HepG2 (cell line): ENCODE data around the gene BAHCC1. TPM values are rescaled to one million over a fixed set of nuclear protein-coding genes. Genes with fewer than 3 reads are reported as not detected.

Experiments
- CEBPB ChIP-seq: IDR thresholded peaks from 2 replicates; pipeline ENCODE4 v1.6.1; 2011; ENCODE audit warnings: low read depth, low read length, improper control_type of control experiment, borderline replicate concordance
- ELF4 ChIP-seq: sonication (generic); formaldehyde crosslinking; IDR thresholded peaks from 2 replicates; pipeline ENCODE4 v1.5.0; 2020; ENCODE audit warnings: missing genetic modification reagents, mild to moderate bottlenecking, moderate library complexity, borderline replicate concordance
- ESRRA ChIP-seq: sonication (generic); formaldehyde crosslinking; IDR thresholded peaks from 2 replicates; pipeline ENCODE4 v1.5.1; 2020; ENCODE audit warnings: mild to moderate bottlenecking, low read depth, missing genetic modification reagents
- HES4 ChIP-seq: sonication (generic); formaldehyde crosslinking; IDR thresholded peaks from 2 replicates; pipeline ENCODE4 v1.9.0; 2021; ENCODE audit warnings: mild to moderate bottlenecking, missing genetic modification reagents, borderline replicate concordance
- HOXA7 ChIP-seq: sonication (generic); formaldehyde crosslinking; IDR thresholded peaks from 2 replicates; pipeline ENCODE4 v1.8.1; 2022; ENCODE audit warnings: mild to moderate bottlenecking, missing genetic modification reagents, moderate library complexity
- MIER2 ChIP-seq: IDR thresholded peaks from 2 replicates; pipeline ENCODE4 v1.6.1; 2016; ENCODE audit warnings: missing biosample characterization, missing genetic modification reagents
- RXRB ChIP-seq: IDR thresholded peaks from 2 replicates; pipeline ENCODE4 v1.6.1; 2016; ENCODE audit warnings: borderline replicate concordance, missing genetic modification reagents, missing compliant biosample characterization
- SALL2 ChIP-seq: sonication (generic); formaldehyde crosslinking; IDR thresholded peaks from 2 replicates; pipeline ENCODE4 v1.8.1; 2023; ENCODE audit warnings: mild to moderate bottlenecking, missing genetic modification reagents, inconsistent platforms
- SIN3A ChIP-seq: IDR thresholded peaks from 2 replicates; pipeline ENCODE4 v1.6.1; 2011; ENCODE audit warnings: low read depth, mild to moderate bottlenecking, control low read depth, low read length, borderline replicate concordance
- SMAD1 ChIP-seq: sonication (generic); formaldehyde crosslinking; IDR thresholded peaks from 2 replicates; pipeline ENCODE4 v1.4.0; 2020; ENCODE audit warnings: missing genetic modification reagents, low read depth, mild to moderate bottlenecking, borderline replicate concordance
- ZFP36L1 ChIP-seq: sonication (generic); formaldehyde crosslinking; IDR thresholded peaks from 2 replicates; pipeline ENCODE4 v1.8.0; 2022; ENCODE audit warnings: mild to moderate bottlenecking, missing genetic modification reagents, moderate library complexity
- ZNF44 ChIP-seq: sonication (generic); formaldehyde crosslinking; IDR thresholded peaks from 2 replicates; pipeline ENCODE4 v1.5.1; 2020; ENCODE audit warnings: mild to moderate bottlenecking, missing genetic modification reagents
- polyA plus RNA-seq, 8 experiments: library from polyadenylated mRNA; depleted of rRNA in 3 of 8; stranded (reverse) in 7 of 8; unstranded in 1 of 8; fragments of >200 nt; fragmentation: Illumina TruSeq in 4 of 8; extraction: Trizol in 4 of 8; gene quantifications; 2 replicates each; pipeline versions ENCODE4 v1.2.1 to v1.2.3, GENCODE V29; 2011 to 2016; ENCODE audit warnings: low read depth in 4 of 8, missing spikeins in 1 of 8, mixed read lengths in 1 of 8; ENCODE audit not compliant: insufficient read depth in 1 of 8
- total RNA-seq, 5 experiments: library from RNA; depleted of rRNA; stranded (reverse); fragments of >200 nt; fragmentation: Illumina TruSeq; extraction: Trizol; gene quantifications; 2 replicates each; pipeline ENCODE4 v1.2.3, GENCODE V29; 2016; ENCODE audit warnings: low read depth in 1 of 5
- TF ChIP-seq, protein P1 (sequence below), 2 experiments: sonication (generic) in 1 of 2; formaldehyde crosslinking in 1 of 2; IDR thresholded peaks; 2 replicates each; pipeline versions ENCODE4 v1.4.0 to v1.6.1; 2016 to 2020; ENCODE audit warnings: borderline replicate concordance in 1 of 2, low read depth in 1 of 2, mild to moderate bottlenecking in 1 of 2, missing genetic modification reagents in 1 of 2
- TF ChIP-seq, protein P2 (sequence below): sonication (generic); formaldehyde crosslinking; IDR thresholded peaks from 2 replicates; pipeline ENCODE4 v1.4.0; 2020; ENCODE audit warnings: missing genetic modification reagents, borderline replicate concordance
- TF ChIP-seq, protein P3 (sequence below): sonication (generic); formaldehyde crosslinking; IDR thresholded peaks from 2 replicates; pipeline ENCODE4 v1.5.0; 2020; ENCODE audit warnings: missing genetic modification reagents
- TF ChIP-seq, protein P4 (sequence below): sonication (generic); formaldehyde crosslinking; conservative IDR thresholded peaks from 2 replicates; pipeline ENCODE4 v1.8.0; 2022; ENCODE audit warnings: low read depth, missing genetic modification reagents

BAHCC1 gene
- total and polyA plus RNA-seq, 2 of the 13 experiments (the other 11 are each of a cell fraction or from before 2014, with no cell fraction given) = 1.4 to 1.7 TPM

DNA sequence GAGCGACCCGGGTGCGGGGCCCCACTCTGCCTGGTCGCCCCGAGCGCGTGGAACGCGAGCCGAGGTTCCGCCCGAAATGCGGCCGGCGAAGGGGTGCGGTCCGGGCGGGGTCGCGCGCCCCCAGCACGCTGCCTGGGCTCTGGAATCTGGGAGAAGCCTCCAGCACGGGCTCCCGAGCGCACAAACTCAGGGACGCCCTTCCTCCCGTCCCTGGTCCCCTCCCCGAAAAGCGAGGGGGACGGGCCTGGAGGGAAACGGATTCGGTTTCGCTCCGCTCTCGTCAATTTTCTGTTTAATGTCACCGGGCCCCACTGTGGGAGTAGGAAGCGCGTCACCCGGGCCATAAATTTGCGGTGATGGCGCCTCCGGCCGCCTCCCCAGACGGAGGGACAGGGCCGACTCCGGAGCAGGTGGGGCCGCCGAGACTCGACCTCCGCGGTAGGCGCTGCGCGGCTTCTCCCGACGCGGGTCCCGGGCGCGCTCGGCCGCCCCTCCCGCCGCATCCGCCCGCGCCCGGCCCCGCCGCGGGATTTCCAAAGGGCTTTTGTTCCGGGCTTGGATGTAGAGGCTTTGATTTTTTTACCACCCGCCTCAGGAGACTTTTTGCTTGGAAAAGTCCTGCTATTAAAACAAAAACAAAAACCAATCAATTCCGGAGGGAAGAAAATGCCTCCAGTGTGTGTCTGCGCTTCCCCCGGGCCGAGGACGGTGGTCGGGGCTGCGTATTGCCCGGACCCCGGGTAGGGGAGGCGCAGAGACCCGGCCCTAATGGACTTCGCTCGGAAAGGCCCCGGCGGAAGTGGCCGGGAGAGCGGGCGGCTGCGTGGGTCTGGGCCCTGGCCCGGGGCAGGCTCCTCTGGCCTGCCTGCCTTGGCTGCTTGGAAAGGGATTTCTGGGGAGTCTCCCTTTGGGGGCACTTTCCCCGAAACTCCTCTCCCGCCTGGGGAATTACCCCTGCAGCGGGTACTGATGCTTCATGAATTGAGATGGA, 7.9 kb upstream of the BAHCC1 start (continued):
- no peak for TF ChIP-seq HOXA7
- no peak for TF ChIP-seq ZFP36L1 (CRISPR knock-in tag)
- TF ChIP-seq ESRRA (CRISPR knock-in tag) = no peak
- TF ChIP-seq SMAD1 (CRISPR knock-in tag) = 0 out of 2 replicates have a peak, but pooled peaks have one; percentile 9
- TF ChIP-seq, protein P1, sequence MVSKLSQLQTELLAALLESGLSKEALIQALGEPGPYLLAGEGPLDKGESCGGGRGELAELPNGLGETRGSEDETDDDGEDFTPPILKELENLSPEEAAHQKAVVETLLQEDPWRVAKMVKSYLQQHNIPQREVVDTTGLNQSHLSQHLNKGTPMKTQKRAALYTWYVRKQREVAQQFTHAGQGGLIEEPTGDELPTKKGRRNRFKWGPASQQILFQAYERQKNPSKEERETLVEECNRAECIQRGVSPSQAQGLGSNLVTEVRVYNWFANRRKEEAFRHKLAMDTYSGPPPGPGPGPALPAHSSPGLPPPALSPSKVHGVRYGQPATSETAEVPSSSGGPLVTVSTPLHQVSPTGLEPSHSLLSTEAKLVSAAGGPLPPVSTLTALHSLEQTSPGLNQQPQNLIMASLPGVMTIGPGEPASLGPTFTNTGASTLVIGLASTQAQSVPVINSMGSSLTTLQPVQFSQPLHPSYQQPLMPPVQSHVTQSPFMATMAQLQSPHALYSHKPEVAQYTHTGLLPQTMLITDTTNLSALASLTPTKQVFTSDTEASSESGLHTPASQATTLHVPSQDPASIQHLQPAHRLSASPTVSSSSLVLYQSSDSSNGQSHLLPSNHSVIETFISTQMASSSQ (IDR thresholded peaks at IDR 0.05; ENCODE audit: low read depth) = no peak
- TF ChIP-seq, protein P1 (CRISPR knock-in tag; IDR thresholded peaks at IDR 0.05; ENCODE audit: borderline replicate concordance) = no peak
- TF ChIP-seq, protein P2, sequence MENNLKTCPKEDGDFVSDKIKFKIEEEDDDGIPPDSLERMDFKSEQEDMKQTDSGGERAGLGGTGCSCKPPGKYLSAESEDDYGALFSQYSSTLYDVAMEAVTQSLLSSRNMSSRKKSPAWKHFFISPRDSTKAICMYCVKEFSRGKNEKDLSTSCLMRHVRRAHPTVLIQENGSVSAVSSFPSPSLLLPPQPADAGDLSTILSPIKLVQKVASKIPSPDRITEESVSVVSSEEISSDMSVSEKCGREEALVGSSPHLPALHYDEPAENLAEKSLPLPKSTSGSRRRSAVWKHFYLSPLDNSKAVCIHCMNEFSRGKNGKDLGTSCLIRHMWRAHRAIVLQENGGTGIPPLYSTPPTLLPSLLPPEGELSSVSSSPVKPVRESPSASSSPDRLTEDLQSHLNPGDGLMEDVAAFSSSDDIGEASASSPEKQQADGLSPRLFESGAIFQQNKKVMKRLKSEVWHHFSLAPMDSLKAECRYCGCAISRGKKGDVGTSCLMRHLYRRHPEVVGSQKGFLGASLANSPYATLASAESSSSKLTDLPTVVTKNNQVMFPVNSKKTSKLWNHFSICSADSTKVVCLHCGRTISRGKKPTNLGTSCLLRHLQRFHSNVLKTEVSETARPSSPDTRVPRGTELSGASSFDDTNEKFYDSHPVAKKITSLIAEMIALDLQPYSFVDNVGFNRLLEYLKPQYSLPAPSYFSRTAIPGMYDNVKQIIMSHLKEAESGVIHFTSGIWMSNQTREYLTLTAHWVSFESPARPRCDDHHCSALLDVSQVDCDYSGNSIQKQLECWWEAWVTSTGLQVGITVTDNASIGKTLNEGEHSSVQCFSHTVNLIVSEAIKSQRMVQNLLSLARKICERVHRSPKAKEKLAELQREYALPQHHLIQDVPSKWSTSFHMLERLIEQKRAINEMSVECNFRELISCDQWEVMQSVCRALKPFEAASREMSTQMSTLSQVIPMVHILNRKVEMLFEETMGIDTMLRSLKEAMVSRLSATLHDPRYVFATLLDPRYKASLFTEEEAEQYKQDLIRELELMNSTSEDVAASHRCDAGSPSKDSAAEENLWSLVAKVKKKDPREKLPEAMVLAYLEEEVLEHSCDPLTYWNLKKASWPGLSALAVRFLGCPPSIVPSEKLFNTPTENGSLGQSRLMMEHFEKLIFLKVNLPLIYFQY (CRISPR knock-in tag) = 0 out of 2 replicates have a peak, but pooled peaks have one; percentile 32
- TF ChIP-seq, protein P3, sequence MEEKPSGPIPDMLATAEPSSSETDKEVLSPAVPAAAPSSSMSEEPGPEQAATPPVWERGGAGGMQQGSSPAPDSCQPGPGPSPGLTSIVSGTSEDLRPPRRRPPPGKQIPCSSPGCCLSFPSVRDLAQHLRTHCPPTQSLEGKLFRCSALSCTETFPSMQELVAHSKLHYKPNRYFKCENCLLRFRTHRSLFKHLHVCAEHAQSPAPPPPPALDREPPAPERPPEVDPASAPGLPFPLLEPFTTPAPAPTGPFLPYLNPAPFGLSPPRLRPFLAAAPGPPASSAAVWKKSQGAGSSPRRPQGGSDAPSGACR (CRISPR knock-in tag) = no peak
- no peak for TF ChIP-seq SIN3A
- TF ChIP-seq CEBPB = no peak
- no peak for TF ChIP-seq RXRB
- 0 out of 2 replicates have a peak, but pooled peaks have one; percentile 27 for TF ChIP-seq SALL2 (CRISPR knock-in tag)
- TF ChIP-seq HES4 (CRISPR knock-in tag) = no peak
- TF ChIP-seq MIER2 (CRISPR knock-in tag) = no peak
- TF ChIP-seq, protein P4, sequence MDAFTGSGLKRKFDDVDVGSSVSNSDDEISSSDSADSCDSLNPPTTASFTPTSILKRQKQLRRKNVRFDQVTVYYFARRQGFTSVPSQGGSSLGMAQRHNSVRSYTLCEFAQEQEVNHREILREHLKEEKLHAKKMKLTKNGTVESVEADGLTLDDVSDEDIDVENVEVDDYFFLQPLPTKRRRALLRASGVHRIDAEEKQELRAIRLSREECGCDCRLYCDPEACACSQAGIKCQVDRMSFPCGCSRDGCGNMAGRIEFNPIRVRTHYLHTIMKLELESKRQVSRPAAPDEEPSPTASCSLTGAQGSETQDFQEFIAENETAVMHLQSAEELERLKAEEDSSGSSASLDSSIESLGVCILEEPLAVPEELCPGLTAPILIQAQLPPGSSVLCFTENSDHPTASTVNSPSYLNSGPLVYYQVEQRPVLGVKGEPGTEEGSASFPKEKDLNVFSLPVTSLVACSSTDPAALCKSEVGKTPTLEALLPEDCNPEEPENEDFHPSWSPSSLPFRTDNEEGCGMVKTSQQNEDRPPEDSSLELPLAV (CRISPR knock-in tag) = no peak
- 0 out of 2 replicates have a peak, but pooled peaks have one; percentile 51 for TF ChIP-seq ZNF44 (CRISPR knock-in tag)
- TF ChIP-seq ELF4 (CRISPR knock-in tag) = no peak
